ENCODE measurements around the gene PXDN. TPM values are rescaled to one million over a fixed set of nuclear protein-coding genes. Genes with fewer than 3 reads are reported as not detected.

The PXDN gene
- total and polyA plus RNA-seq, 2 of the 4 experiments (the other 2 are of a cell fraction) = 153 to 332 TPM

DNA sequence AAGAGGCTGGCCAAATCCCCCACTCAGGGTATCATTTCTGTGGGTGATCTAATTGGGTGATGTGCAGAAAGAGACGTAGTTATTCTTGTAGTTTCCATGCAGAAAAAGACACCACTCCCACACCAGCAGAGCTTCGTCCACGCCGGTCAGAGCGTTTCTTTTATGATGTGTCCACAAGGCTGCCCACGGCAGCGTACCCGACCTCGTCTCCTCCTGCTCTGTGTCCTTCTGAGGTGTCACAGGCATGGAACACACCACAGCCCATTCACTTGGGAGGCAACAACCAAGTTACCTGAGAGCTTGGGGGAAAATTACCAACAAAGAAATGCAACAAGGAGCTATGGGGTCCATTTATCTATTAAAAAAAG, 131.3 kb downstream of the PXDN start:
- Histone ChIP-seq H3K9me3 (ENCODE audit: control insufficient read depth, insufficient read depth, low read length) (no peaks in the 10 kb centered on the region), H3K4ac (ENCODE audit: low read depth, low read length) (no peak overlapping the region), H3K14ac (replicated peaks; ENCODE audit: low read depth, low read length) (no peak overlapping the region), H2AK5ac (ENCODE audit: low read depth, low read length) (no peak overlapping the region), H4K20me1 (ENCODE audit: insufficient read depth, low read length) (no peaks in the 10 kb centered on the region), H3K4me1 (ENCODE audit: control insufficient read depth, insufficient read depth, low read length) (peaks cover 4% of the 10 kb centered on the region; the same call in 1 of the 2 replicates), H3K9ac (ENCODE audit: low read depth, low read length) (no peak overlapping the region), H3K27ac (ENCODE audit: insufficient read depth, low read length) (no peak overlapping the region), H3K56ac (ENCODE audit: extremely low read depth, insufficient read depth, low read length) (no peak overlapping the region), H4K5ac (ENCODE audit: low read depth, low read length) (no peak overlapping the region), H2BK20ac (ENCODE audit: low read depth, low read length) (no peak overlapping the region), H2BK15ac (ENCODE audit: low read depth, low read length) (no peak overlapping the region), H3K18ac (ENCODE audit: low read depth, low read length) (no peak overlapping the region), H2BK120ac (ENCODE audit: low read depth, low read length) (no peak overlapping the region), H3K79me1 (ENCODE audit: low read depth in 1 of 2, low read length in 2 of 2) (no peaks in the 10 kb centered on the region), H3K4me3 (ENCODE audit: insufficient read depth, low read depth, low read length) (no peak overlapping the region), H2BK5ac (ENCODE audit: low read depth, low read length, poor library complexity, severe bottlenecking) (no peak overlapping the region), H2AFZ (replicated peaks; ENCODE audit: low read length, poor library complexity) (no peak overlapping the region), H3K4me2 (ENCODE audit: low read depth, low read length) (no peak overlapping the region), H2AK9ac (replicated peaks; ENCODE audit: low read depth, low read length, poor library complexity) (no peak overlapping the region), H3K27me3 (ENCODE audit: control insufficient read depth, insufficient read depth, low read length) (peaks cover 4% of the 10 kb centered on the region; the same call in 1 of the 2 replicates), H4K8ac (ENCODE audit: low read depth in 2 of 2, low read length in 2 of 2) (no peak overlapping the region), H4K91ac (ENCODE audit: insufficient read depth, low read depth, low read length) (no peak overlapping the region), H3K23ac (ENCODE audit: low read depth, low read length) (no peak overlapping the region), H3K9me1 (ENCODE audit: insufficient read depth, low read length) (peaks cover 3% of the 10 kb centered on the region; the same call in 1 of the 2 replicates), H3K36me3 (ENCODE audit: control insufficient read depth, insufficient read depth, low read length) (no peaks in the 10 kb centered on the region)
- TF ChIP-seq MXI1 (IDR thresholded peaks at IDR 0.05; ENCODE audit: borderline replicate concordance, low read depth, low read length) = no peak
- no peak for TF ChIP-seq RFX5 (IDR thresholded peaks at IDR 0.05; ENCODE audit: low read depth, low read length)
- no peak for TF ChIP-seq MAFK (IDR thresholded peaks at IDR 0.05; ENCODE audit: low read depth, low read length)
- no peak for TF ChIP-seq CHD1 (IDR thresholded peaks at IDR 0.05; ENCODE audit: low read depth, low read length)
- TF ChIP-seq RAD21 (IDR thresholded peaks at IDR 0.05; ENCODE audit: low read length) = no peak
- no peak for TF ChIP-seq BHLHE40 (IDR thresholded peaks at IDR 0.05; ENCODE audit: low read depth, low read length)
- TF ChIP-seq, protein P1, sequence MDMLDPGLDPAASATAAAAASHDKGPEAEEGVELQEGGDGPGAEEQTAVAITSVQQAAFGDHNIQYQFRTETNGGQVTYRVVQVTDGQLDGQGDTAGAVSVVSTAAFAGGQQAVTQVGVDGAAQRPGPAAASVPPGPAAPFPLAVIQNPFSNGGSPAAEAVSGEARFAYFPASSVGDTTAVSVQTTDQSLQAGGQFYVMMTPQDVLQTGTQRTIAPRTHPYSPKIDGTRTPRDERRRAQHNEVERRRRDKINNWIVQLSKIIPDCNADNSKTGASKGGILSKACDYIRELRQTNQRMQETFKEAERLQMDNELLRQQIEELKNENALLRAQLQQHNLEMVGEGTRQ (IDR thresholded peaks at IDR 0.05; ENCODE audit: low read depth, low read length) = no peak
- no peak for TF ChIP-seq POLR2A (IDR thresholded peaks at IDR 0.05; ENCODE audit: low read depth, low read length)
- TF ChIP-seq NFE2L2 (IDR thresholded peaks at IDR 0.05; ENCODE audit: low read depth, low read length) = no peak
- no peak for TF ChIP-seq MAZ (IDR thresholded peaks at IDR 0.05; ENCODE audit: borderline replicate concordance, low read depth, low read length)
- TF ChIP-seq, protein P2, sequence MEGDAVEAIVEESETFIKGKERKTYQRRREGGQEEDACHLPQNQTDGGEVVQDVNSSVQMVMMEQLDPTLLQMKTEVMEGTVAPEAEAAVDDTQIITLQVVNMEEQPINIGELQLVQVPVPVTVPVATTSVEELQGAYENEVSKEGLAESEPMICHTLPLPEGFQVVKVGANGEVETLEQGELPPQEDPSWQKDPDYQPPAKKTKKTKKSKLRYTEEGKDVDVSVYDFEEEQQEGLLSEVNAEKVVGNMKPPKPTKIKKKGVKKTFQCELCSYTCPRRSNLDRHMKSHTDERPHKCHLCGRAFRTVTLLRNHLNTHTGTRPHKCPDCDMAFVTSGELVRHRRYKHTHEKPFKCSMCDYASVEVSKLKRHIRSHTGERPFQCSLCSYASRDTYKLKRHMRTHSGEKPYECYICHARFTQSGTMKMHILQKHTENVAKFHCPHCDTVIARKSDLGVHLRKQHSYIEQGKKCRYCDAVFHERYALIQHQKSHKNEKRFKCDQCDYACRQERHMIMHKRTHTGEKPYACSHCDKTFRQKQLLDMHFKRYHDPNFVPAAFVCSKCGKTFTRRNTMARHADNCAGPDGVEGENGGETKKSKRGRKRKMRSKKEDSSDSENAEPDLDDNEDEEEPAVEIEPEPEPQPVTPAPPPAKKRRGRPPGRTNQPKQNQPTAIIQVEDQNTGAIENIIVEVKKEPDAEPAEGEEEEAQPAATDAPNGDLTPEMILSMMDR (conservative IDR thresholded peaks at IDR 0.05; ENCODE audit: low read depth, low read length) = no peak
- TF ChIP-seq CEBPB (IDR thresholded peaks at IDR 0.05; ENCODE audit: low read depth, low read length) = no peak
- TF ChIP-seq FOS (IDR thresholded peaks at IDR 0.05; ENCODE audit: low read depth, low read length) = no peak
- no peak for TF ChIP-seq SMC3 (IDR thresholded peaks at IDR 0.05; ENCODE audit: low read depth, low read length)
- TF ChIP-seq, protein P3, sequence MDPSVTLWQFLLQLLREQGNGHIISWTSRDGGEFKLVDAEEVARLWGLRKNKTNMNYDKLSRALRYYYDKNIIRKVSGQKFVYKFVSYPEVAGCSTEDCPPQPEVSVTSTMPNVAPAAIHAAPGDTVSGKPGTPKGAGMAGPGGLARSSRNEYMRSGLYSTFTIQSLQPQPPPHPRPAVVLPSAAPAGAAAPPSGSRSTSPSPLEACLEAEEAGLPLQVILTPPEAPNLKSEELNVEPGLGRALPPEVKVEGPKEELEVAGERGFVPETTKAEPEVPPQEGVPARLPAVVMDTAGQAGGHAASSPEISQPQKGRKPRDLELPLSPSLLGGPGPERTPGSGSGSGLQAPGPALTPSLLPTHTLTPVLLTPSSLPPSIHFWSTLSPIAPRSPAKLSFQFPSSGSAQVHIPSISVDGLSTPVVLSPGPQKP (IDR thresholded peaks at IDR 0.05; ENCODE audit: borderline replicate concordance, low read depth, low read length) = no peak
- TF ChIP-seq RCOR1 (IDR thresholded peaks at IDR 0.05; ENCODE audit: insufficient replicate concordance, low read length) = no peak
- dilution Hi-C loops (cut with HindIII; ENCODE audit: low sequenced_read_pairs, unreplicated experiment) (no loop called here), in situ Hi-C loops (cut with MboI; ENCODE audit: low sequenced_read_pairs) (no loop called here), intact Hi-C loops (cut with micrococcal nuclease) (no loop called here)
- no peak for DNase-seq
- POLR2A ChIA-PET (ENCODE audit: unreplicated experiment) = no interaction called here
- BruUV-seq (replicated peaks) = no TSS peak
- no CpG with 5 or more reads among the region's 9 CpGs for WGBS, 2 experiments (ENCODE audit: extremely low coverage in 2 of 2, insufficient read length in 1 of 2)
- CTCF ChIA-PET = no interaction called here
- ATAC-seq (ENCODE audit: low read depth) = no peak
